Neural cell (in vitro differentiated cells): Measurements from ENCODE around the gene ZFP3. TPM values are rescaled to one million over a fixed set of nuclear protein-coding genes. Genes with fewer than 3 reads are reported as not detected.

ENCODE experiments used
- H2AFZ ChIP-seq: fragments of 200-600, 300-800 bp; sonication (generic), shearing (Covaris generic); 2 replicates; pipeline ENCODE4 v1.6.0; 2014; ENCODE audit warnings: low read depth, mild to moderate bottlenecking, antibody characterized with exemption, low read length, moderate library complexity
- H3F3A ChIP-seq: fragments of 200-600 bp; shearing (Covaris generic); 2 replicates; pipeline ENCODE4 v1.6.1; 2016; ENCODE audit warnings: mild to moderate bottlenecking, moderate library complexity, mixed read lengths, antibody characterized with exemption, low read length; ENCODE audit not compliant: insufficient read depth, poor library complexity, severe bottlenecking
- H3K27ac ChIP-seq: fragments of 200-600, 300-800 bp; sonication (generic), shearing (Covaris generic); 2 replicates; pipeline ENCODE4 v1.5.1; 2014; ENCODE audit warnings: mild to moderate bottlenecking, low read length, moderate library complexity
- H3K27me3 ChIP-seq: fragments of 300-800, 200-600 bp; sonication (generic), shearing (Covaris generic); 2 replicates; pipeline ENCODE4 v1.6.0; 2014; ENCODE audit warnings: mild to moderate bottlenecking, low read depth, low read length, moderate library complexity; ENCODE audit not compliant: insufficient read depth
- H3K36me3 ChIP-seq: fragments of 300-800, 200-600 bp; sonication (generic), shearing (Covaris generic); 2 replicates; pipeline ENCODE4 v1.5.1; 2014; ENCODE audit warnings: mild to moderate bottlenecking, antibody characterized with exemption, low read length, moderate library complexity; ENCODE audit not compliant: insufficient read depth
- H3K4me2 ChIP-seq: fragments of 300-800, 200-600 bp; sonication (generic), shearing (Covaris generic); 2 replicates; pipeline ENCODE4 v1.6.0; 2014; ENCODE audit warnings: mild to moderate bottlenecking, low read length
- H3K4me3 ChIP-seq: fragments of 300-800, 200-600 bp; sonication (generic), shearing (Covaris generic); 2 replicates; pipeline ENCODE4 v1.5.1; 2014; ENCODE audit warnings: mild to moderate bottlenecking, low read length, moderate library complexity
- H3K79me2 ChIP-seq: fragments of 200-600 bp; shearing (Covaris generic); replicated peaks from 2 replicates; pipeline ENCODE4 v1.6.0; 2014; ENCODE audit warnings: mild to moderate bottlenecking, low read length, moderate library complexity; ENCODE audit not compliant: insufficient read depth
- H3K9ac ChIP-seq: fragments of 300-800, 200-600 bp; sonication (generic), shearing (Covaris generic); 2 replicates; pipeline ENCODE4 v1.6.1; 2016; ENCODE audit warnings: mild to moderate bottlenecking, low read length, mixed read lengths
- H3K9me2 ChIP-seq: fragments of 200-600 bp; shearing (Covaris generic); 2 replicates; pipeline ENCODE4 v1.6.1; 2016; ENCODE audit warnings: mild to moderate bottlenecking, low read length, mixed read lengths; ENCODE audit not compliant: insufficient read depth
- H3K9me3 ChIP-seq: fragments of 200-600, 300-800 bp; sonication (generic), shearing (Covaris generic); 2 replicates; pipeline ENCODE4 v1.6.1; 2016; ENCODE audit warnings: mild to moderate bottlenecking, mixed run types, low read length, moderate library complexity, mixed read lengths
- H4K20me1 ChIP-seq: fragments of 200-600 bp; shearing (Covaris generic); 2 replicates; pipeline ENCODE4 v1.6.1; 2016; ENCODE audit warnings: mild to moderate bottlenecking, mixed run types; ENCODE audit not compliant: insufficient read depth
- CTCF ChIP-seq: fragments of 450-650 bp; IDR thresholded peaks from 2 replicates; pipeline ENCODE4 v1.5.1; 2014; ENCODE audit warnings: antibody characterized with exemption, mild to moderate bottlenecking, moderate library complexity; ENCODE audit not compliant: poor library complexity, severe bottlenecking
- EP300 ChIP-seq: fragments of 450-650 bp; conservative IDR thresholded peaks from 2 replicates; pipeline ENCODE4 v1.6.1; 2014; ENCODE audit warnings: antibody characterized with exemption, mild to moderate bottlenecking, moderate library complexity; ENCODE audit not compliant: poor library complexity, severe bottlenecking
- EZH2 ChIP-seq: fragments of 200-600, 300-800 bp; shearing (Covaris generic), sonication (generic); IDR thresholded peaks from 2 replicates; pipeline ENCODE4 v1.6.1; 2014; ENCODE audit warnings: antibody characterized with exemption, low read length, borderline replicate concordance, mild to moderate bottlenecking; ENCODE audit not compliant: insufficient read depth, poor library complexity, severe bottlenecking
- MXI1 ChIP-seq: fragments of 450-650 bp; conservative IDR thresholded peaks from 2 replicates; pipeline ENCODE4 v1.6.1; 2014; ENCODE audit warnings: antibody characterized with exemption, mild to moderate bottlenecking; ENCODE audit not compliant: poor library complexity, severe bottlenecking
- POLR2AphosphoS5 ChIP-seq: IDR thresholded peaks from 2 replicates; pipeline ENCODE4 v1.6.1; 2012
- RAD21 ChIP-seq: fragments of 450-650 bp; conservative IDR thresholded peaks from 2 replicates; pipeline ENCODE4 v1.6.1; 2014; ENCODE audit warnings: antibody characterized with exemption, mild to moderate bottlenecking, moderate library complexity
- SMC3 ChIP-seq: fragments of 450-650 bp; conservative IDR thresholded peaks from 2 replicates; pipeline ENCODE4 v1.6.1; 2014; ENCODE audit warnings: antibody characterized with exemption, mild to moderate bottlenecking, moderate library complexity; ENCODE audit not compliant: poor library complexity
- TAF1 ChIP-seq: IDR thresholded peaks from 2 replicates; pipeline ENCODE4 v1.6.1; 2012; ENCODE audit warnings: low read depth
- polyA plus RNA-seq: library from polyadenylated mRNA; depleted of rRNA; stranded (reverse); fragments of >200 nt; gene quantifications from 2 replicates; pipeline ENCODE4 v1.2.3, GENCODE V29; 2014
- TF ChIP-seq, protein P1 (sequence below): IDR thresholded peaks from 2 replicates; pipeline ENCODE4 v1.6.1; 2012; ENCODE audit warnings: borderline replicate concordance

ZFP3 gene
- polyA plus RNA-seq, 1 donor from 2014 or later = 0.05 TPM

DNA sequence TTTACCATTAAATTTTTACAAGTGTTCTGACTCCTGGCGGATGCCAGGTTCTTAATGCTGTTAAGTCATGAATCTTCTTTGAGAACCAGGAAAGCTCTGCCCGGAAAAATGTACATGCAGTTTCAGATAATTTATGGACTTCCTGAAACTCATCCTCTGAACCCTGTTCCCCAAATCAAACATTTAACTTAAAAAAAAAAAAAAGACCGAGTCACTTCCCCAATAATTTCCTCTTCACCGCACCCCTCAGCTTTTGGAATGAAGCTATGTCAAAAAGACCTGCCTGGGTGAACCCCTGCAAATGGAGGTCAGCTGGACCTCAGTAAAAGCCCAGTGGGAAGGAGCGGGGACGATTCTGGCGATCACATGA, 18.4 kb downstream of the ZFP3 start:
- H3K4me3 ChIP-seq = peak overlapping the region; percentile 57
- no peaks in the 10 kb centered on the region for H3K36me3 ChIP-seq
- no peaks in the 10 kb centered on the region for H3K9me2 ChIP-seq
- H4K20me1 ChIP-seq = no peaks in the 10 kb centered on the region
- no peaks in the 10 kb centered on the region for H3F3A ChIP-seq
- H3K27me3 ChIP-seq = peaks cover 6% of the 10 kb centered on the region
- H3K27ac ChIP-seq = no peak overlapping the region
- no peak overlapping the region for H3K9ac ChIP-seq
- no peaks in the 10 kb centered on the region for H3K79me2 ChIP-seq
- H2AFZ ChIP-seq = no peak overlapping the region
- peaks cover 28% of the 10 kb centered on the region for H3K9me3 ChIP-seq
- TF ChIP-seq CTCF = no peak
- no peak for TF ChIP-seq MXI1
- H3K4me2 ChIP-seq = no peak overlapping the region

GRCh38 chr17:5097101-5097834, 19.0 kb downstream of the ZFP3 start:
- Histone ChIP-seq H3K4me3 (peak overlapping the region; percentile 57), H4K20me1 (no peaks in the 10 kb centered on the region), H3K9me3 (peaks cover 23% of the 10 kb centered on the region), H3K4me2 (no peak overlapping the region), H3K27me3 (peaks cover 6% of the 10 kb centered on the region), H2AFZ (no peak overlapping the region), H3K27ac (no peak overlapping the region), H3K79me2 (no peaks in the 10 kb centered on the region), H3K9ac (no peak overlapping the region), H3F3A (no peaks in the 10 kb centered on the region), H3K9me2 (no peaks in the 10 kb centered on the region), H3K36me3 (no peaks in the 10 kb centered on the region)
- TF ChIP-seq MXI1 = no peak
- TF ChIP-seq CTCF = peak; percentile 8

DNA sequence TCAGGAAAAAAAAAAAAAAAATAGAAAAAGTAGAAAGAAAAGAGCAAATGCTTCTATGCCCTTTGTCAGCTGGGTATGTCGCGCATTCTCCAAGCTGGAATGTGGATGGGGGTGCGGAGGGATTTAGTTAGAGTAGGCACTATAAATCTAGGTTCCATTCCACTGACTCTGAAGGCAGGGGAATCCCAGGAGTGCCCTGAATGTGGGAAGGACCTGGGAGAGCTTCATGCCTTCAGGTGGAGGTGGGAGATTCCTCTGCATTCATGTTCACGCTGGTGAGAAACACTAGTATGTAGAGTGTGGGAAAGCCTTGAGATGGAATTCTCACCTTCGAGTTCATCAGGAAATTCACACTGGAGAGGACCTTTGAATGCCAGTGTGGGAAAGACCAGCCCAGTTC, 21.0 kb downstream of the ZFP3 start:
- H3K9me3 ChIP-seq = peaks cover 7% of the 10 kb centered on the region
- H3K36me3 ChIP-seq = no peaks in the 10 kb centered on the region
- no peaks in the 10 kb centered on the region for H3F3A ChIP-seq

More for the DNA sequence above, 21.0 kb downstream of the ZFP3 start:
- TF ChIP-seq TAF1 (no peak), SMC3 (no peak), EZH2 (no peak), MXI1 (no peak), EP300 (no peak), POLR2AphosphoS5 (no peak), CTCF (no peak), RAD21 (no peak)
- TF ChIP-seq, protein P1, sequence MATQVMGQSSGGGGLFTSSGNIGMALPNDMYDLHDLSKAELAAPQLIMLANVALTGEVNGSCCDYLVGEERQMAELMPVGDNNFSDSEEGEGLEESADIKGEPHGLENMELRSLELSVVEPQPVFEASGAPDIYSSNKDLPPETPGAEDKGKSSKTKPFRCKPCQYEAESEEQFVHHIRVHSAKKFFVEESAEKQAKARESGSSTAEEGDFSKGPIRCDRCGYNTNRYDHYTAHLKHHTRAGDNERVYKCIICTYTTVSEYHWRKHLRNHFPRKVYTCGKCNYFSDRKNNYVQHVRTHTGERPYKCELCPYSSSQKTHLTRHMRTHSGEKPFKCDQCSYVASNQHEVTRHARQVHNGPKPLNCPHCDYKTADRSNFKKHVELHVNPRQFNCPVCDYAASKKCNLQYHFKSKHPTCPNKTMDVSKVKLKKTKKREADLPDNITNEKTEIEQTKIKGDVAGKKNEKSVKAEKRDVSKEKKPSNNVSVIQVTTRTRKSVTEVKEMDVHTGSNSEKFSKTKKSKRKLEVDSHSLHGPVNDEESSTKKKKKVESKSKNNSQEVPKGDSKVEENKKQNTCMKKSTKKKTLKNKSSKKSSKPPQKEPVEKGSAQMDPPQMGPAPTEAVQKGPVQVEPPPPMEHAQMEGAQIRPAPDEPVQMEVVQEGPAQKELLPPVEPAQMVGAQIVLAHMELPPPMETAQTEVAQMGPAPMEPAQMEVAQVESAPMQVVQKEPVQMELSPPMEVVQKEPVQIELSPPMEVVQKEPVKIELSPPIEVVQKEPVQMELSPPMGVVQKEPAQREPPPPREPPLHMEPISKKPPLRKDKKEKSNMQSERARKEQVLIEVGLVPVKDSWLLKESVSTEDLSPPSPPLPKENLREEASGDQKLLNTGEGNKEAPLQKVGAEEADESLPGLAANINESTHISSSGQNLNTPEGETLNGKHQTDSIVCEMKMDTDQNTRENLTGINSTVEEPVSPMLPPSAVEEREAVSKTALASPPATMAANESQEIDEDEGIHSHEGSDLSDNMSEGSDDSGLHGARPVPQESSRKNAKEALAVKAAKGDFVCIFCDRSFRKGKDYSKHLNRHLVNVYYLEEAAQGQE = no peak
- Histone ChIP-seq H3K27me3 (peaks cover 6% of the 10 kb centered on the region), H3K9ac (no peak overlapping the region), H3K9me2 (no peaks in the 10 kb centered on the region), H3K79me2 (no peaks in the 10 kb centered on the region), H3K27ac (no peak overlapping the region), H3K4me3 (no peak overlapping the region), H3K4me2 (no peak overlapping the region), H4K20me1 (no peaks in the 10 kb centered on the region), H2AFZ (no peak overlapping the region)
